HG03135 (cell line): ENCODE results near the gene MYOF.
"Not testable (repeated sequence)": the region's sequence is repeated elsewhere in the genome, so short reads cannot be mapped to it uniquely, and the experiment has no call there.

Experiments
- ATAC-seq: cut with Tn5 transposase; IDR thresholded peaks from one replicate; pipeline ENCODE4 v1.9.1; 2021; ENCODE audit warnings: mild to moderate bottlenecking, moderate library complexity; ENCODE audit not compliant: unreplicated experiment

Gene MYOF

GRCh38 chr10:93478873-93479272 lies 3.3 kb downstream of the MYOF start:
- ATAC-seq = no peak

- ATAC-seq = no peak
These were observed 5.4 kb downstream of the MYOF start for GRCh38 chr10:93476756-93477155.

GRCh38 chr10:93475871-93476270 lies 6.3 kb downstream of the MYOF start:
- ATAC-seq = no peak

GRCh38 chr10:93475227-93475626 lies 6.9 kb downstream of the MYOF start:
- ATAC-seq = no peak

- ATAC-seq = no peak
These were observed 8.2 kb downstream of the MYOF start for GRCh38 chr10:93473804-93474472.

- ATAC-seq = no peak
These were observed 9.0 kb downstream of the MYOF start for GRCh38 chr10:93473161-93473560.

- ATAC-seq = no peak
These were observed 11.0 kb downstream of the MYOF start for GRCh38 chr10:93471110-93471651.

GRCh38 chr10:93469454-93469853 lies 12.7 kb downstream of the MYOF start:
- no peak for ATAC-seq

- ATAC-seq = no peak
These were observed 13.5 kb downstream of the MYOF start for GRCh38 chr10:93468461-93469213.

GRCh38 chr10:93467635-93468034 lies 14.5 kb downstream of the MYOF start:
- ATAC-seq = not testable (repeated sequence)

- no peak for ATAC-seq
These were observed 16.1 kb downstream of the MYOF start for GRCh38 chr10:93465806-93466675.

- no peak for ATAC-seq
These were observed 17.3 kb downstream of the MYOF start for GRCh38 chr10:93464776-93465388.

- no peak for ATAC-seq
These were observed 18.2 kb downstream of the MYOF start for GRCh38 chr10:93463723-93464476.

- no peak for ATAC-seq
These were observed 19.3 kb downstream of the MYOF start for GRCh38 chr10:93462881-93463280.

GRCh38 chr10:93462371-93462770 lies 19.8 kb downstream of the MYOF start:
- ATAC-seq = no peak

- ATAC-seq = no peak
These were observed 20.3 kb downstream of the MYOF start for GRCh38 chr10:93461807-93462178.

- ATAC-seq = no peak
These were observed 20.9 kb downstream of the MYOF start for GRCh38 chr10:93461109-93461806.

GRCh38 chr10:93459466-93459865 lies 22.7 kb downstream of the MYOF start:
- ATAC-seq = no peak

GRCh38 chr10:93458821-93459257 lies 23.3 kb downstream of the MYOF start:
- no peak for ATAC-seq
